SK-N-SH treated with all-trans-retinoic acid at 6 μM for 48 hours (cell line): Measurements from ENCODE around the gene CAPN13.

Source experiments
- ATAC-seq: fragments of 200-7000 bp; cut with Tn5 transposase; 3 replicates; pipeline ENCODE4 v1.9.1; 2020; ENCODE audit warnings: mild to moderate bottlenecking, moderate library complexity
- ARNTL ChIP-seq: fragments of 450-650 bp; formaldehyde crosslinking; IDR thresholded peaks from 2 replicates; pipeline ENCODE4 v1.5.0; 2020; ENCODE audit warnings: low read depth, mild to moderate bottlenecking, moderate library complexity, borderline replicate concordance
- CSDC2 ChIP-seq: fragments of 250-450 bp; sonication (Bioruptor Pico); IDR thresholded peaks from 2 replicates; pipeline ENCODE4 v1.5.0; 2020; ENCODE audit warnings: mild to moderate bottlenecking, moderate library complexity
- CSRNP3 ChIP-seq: fragments of 250-450 bp; sonication (Bioruptor Pico); IDR thresholded peaks from 2 replicates; pipeline ENCODE4 v1.5.1; 2021; ENCODE audit warnings: mild to moderate bottlenecking, moderate library complexity
- ESRRG ChIP-seq: fragments of 250-450 bp; sonication (Bioruptor Pico); IDR thresholded peaks from 2 replicates; pipeline ENCODE4 v1.6.1; 2021; ENCODE audit warnings: mild to moderate bottlenecking
- GLIS3 ChIP-seq: fragments of 250-450 bp; sonication (Bioruptor Pico); IDR thresholded peaks from 2 replicates; pipeline ENCODE4 v1.5.0; 2020; ENCODE audit warnings: mild to moderate bottlenecking, moderate library complexity
- ISL1 ChIP-seq: fragments of 250-450 bp; sonication (Bioruptor Pico); IDR thresholded peaks from 2 replicates; pipeline ENCODE4 v2.1.2; 2022; ENCODE audit warnings: mild to moderate bottlenecking, moderate library complexity
- OSR1 ChIP-seq: fragments of 250-450 bp; sonication (Bioruptor Pico); IDR thresholded peaks from 2 replicates; pipeline ENCODE4 v1.8.0; 2022; ENCODE audit warnings: moderate library complexity, mild to moderate bottlenecking, inconsistent platforms
- PPARA ChIP-seq: fragments of 250-450 bp; sonication (Bioruptor Pico); IDR thresholded peaks from 2 replicates; pipeline ENCODE4 v1.5.0; 2020; ENCODE audit warnings: mild to moderate bottlenecking, borderline replicate concordance
- SNAI2 ChIP-seq: fragments of 250-450 bp; sonication (Bioruptor Pico); IDR thresholded peaks from 2 replicates; pipeline ENCODE4 v1.5.0; 2020; ENCODE audit warnings: mild to moderate bottlenecking, moderate library complexity
- TCF4 ChIP-seq: fragments of 250-450 bp; sonication (Bioruptor Pico); IDR thresholded peaks from 2 replicates; pipeline ENCODE4 v1.8.0; 2021; ENCODE audit warnings: mild to moderate bottlenecking, moderate library complexity, borderline replicate concordance
- TOX ChIP-seq: fragments of 250-450 bp; sonication (Bioruptor Pico); IDR thresholded peaks from 2 replicates; pipeline ENCODE4 v1.8.0; 2021; ENCODE audit warnings: mild to moderate bottlenecking, moderate library complexity, borderline replicate concordance
- TSHZ2 ChIP-seq: fragments of 250-450 bp; sonication (Bioruptor Pico); IDR thresholded peaks from 2 replicates; pipeline ENCODE4 v1.5.0; 2020; ENCODE audit warnings: mild to moderate bottlenecking, moderate library complexity
- ZC3H10 ChIP-seq: fragments of 250-450 bp; sonication (Bioruptor Pico); IDR thresholded peaks from 2 replicates; pipeline ENCODE4 v1.5.1; 2021; ENCODE audit warnings: mild to moderate bottlenecking, moderate library complexity
- ZFP30 ChIP-seq: fragments of 450-650 bp; formaldehyde crosslinking; IDR thresholded peaks from 2 replicates; pipeline ENCODE4 v1.5.0; 2022; ENCODE audit warnings: mild to moderate bottlenecking, moderate library complexity
- ZNF70 ChIP-seq: fragments of 450-650 bp; formaldehyde crosslinking; IDR thresholded peaks from 2 replicates; pipeline ENCODE4 v1.5.0; 2020; ENCODE audit warnings: mild to moderate bottlenecking, moderate library complexity
- TF ChIP-seq, protein P1 (sequence below): fragments of 250-450 bp; sonication (Bioruptor Pico); IDR thresholded peaks from 2 replicates; pipeline ENCODE4 v1.8.0; 2020; ENCODE audit warnings: mild to moderate bottlenecking, moderate library complexity, borderline replicate concordance
- TF ChIP-seq, protein P2 (sequence below): fragments of 250-450 bp; sonication (Bioruptor Pico); IDR thresholded peaks from 2 replicates; pipeline ENCODE4 v1.8.0; 2021; ENCODE audit warnings: low read depth, mild to moderate bottlenecking, moderate library complexity, borderline replicate concordance

The CAPN13 gene

GRCh38 chr2:30732876-30733275, 74.4 kb downstream of the CAPN13 start:
- no peak for TF ChIP-seq PPARA (CRISPR knock-in tag)
- no peak for TF ChIP-seq CSRNP3
- TF ChIP-seq CSDC2 (CRISPR knock-in tag), result no peak
- no peak for TF ChIP-seq TSHZ2 (CRISPR knock-in tag)
- TF ChIP-seq, all 23 proteins: peak for 0

GRCh38 chr2:30732376-30732775, 74.9 kb downstream of the CAPN13 start:
- ATAC-seq, result no peak
- TF ChIP-seq, protein P1, sequence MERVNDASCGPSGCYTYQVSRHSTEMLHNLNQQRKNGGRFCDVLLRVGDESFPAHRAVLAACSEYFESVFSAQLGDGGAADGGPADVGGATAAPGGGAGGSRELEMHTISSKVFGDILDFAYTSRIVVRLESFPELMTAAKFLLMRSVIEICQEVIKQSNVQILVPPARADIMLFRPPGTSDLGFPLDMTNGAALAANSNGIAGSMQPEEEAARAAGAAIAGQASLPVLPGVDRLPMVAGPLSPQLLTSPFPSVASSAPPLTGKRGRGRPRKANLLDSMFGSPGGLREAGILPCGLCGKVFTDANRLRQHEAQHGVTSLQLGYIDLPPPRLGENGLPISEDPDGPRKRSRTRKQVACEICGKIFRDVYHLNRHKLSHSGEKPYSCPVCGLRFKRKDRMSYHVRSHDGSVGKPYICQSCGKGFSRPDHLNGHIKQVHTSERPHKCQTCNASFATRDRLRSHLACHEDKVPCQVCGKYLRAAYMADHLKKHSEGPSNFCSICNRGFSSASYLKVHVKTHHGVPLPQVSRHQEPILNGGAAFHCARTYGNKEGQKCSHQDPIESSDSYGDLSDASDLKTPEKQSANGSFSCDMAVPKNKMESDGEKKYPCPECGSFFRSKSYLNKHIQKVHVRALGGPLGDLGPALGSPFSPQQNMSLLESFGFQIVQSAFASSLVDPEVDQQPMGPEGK (CRISPR knock-in tag), result no peak
- TF ChIP-seq TCF4 (CRISPR knock-in tag) (no peak), SNAI2 (CRISPR knock-in tag) (no peak), OSR1 (CRISPR knock-in tag) (no peak), CSRNP3 (no peak), GLIS3 (CRISPR knock-in tag) (no peak), ZFP30 (no peak)
- TF ChIP-seq, protein P2, sequence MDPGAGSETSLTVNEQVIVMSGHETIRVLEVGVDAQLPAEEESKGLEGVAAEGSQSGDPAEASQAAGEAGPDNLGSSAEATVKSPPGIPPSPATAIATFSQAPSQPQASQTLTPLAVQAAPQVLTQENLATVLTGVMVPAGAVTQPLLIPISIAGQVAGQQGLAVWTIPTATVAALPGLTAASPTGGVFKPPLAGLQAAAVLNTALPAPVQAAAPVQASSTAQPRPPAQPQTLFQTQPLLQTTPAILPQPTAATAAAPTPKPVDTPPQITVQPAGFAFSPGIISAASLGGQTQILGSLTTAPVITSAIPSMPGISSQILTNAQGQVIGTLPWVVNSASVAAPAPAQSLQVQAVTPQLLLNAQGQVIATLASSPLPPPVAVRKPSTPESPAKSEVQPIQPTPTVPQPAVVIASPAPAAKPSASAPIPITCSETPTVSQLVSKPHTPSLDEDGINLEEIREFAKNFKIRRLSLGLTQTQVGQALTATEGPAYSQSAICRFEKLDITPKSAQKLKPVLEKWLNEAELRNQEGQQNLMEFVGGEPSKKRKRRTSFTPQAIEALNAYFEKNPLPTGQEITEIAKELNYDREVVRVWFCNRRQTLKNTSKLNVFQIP (CRISPR knock-in tag), result no peak

More at GRCh38 chr2:30732876-30733275, 74.4 kb downstream of the CAPN13 start:
- ATAC-seq, result no peak

DNA sequence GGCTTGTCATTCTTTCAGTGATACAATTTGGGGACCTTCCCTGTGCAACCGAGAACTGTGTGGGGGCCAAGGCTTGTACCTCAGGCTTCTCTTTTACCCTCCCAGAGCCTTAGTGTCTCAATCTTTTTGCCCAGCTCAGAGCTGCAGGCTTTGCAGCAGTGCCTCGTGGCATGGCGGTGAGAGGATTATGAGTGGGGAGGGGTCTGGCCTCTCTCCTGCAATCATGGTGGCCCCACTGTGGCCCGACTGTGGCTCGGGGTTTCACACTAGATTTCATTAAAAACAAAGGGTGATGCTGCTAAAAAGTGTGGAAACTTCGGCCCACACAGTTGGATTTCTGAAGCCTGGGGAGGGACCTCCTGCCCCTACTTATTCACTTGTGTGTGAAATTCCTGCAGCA, 75.5 kb downstream of the CAPN13 start:
- no peak for TF ChIP-seq ESRRG (CRISPR knock-in tag)
- TF ChIP-seq TOX, result no peak
- TF ChIP-seq ZNF70 (CRISPR knock-in tag), result no peak
- TF ChIP-seq CSDC2 (CRISPR knock-in tag), result no peak
- TF ChIP-seq ZC3H10 (CRISPR knock-in tag), result no peak
- TF ChIP-seq ARNTL (CRISPR knock-in tag), result no peak
- TF ChIP-seq CSRNP3, result no peak
- TF ChIP-seq OSR1 (CRISPR knock-in tag), result no peak
- TF ChIP-seq, protein P2 (CRISPR knock-in tag), result no peak
- TF ChIP-seq ISL1 (CRISPR knock-in tag), result no peak
- no peak for TF ChIP-seq PPARA (CRISPR knock-in tag)
- no peak for ATAC-seq
